ENCODE results near the gene C8G.

C8G gene

GRCh38 chr9:136920069-136920468 is 25.0 kb upstream of the C8G start:
- DNase-seq (ENCODE audit: extremely low read depth in 1 of 2, low read depth in 1 of 2), result no peak

- DNase-seq (ENCODE audit: extremely low read depth in 1 of 2, low read depth in 1 of 2), result no peak
Measured at GRCh38 chr9:136920734-136921231, 24.3 kb upstream of the C8G start.

GRCh38 chr9:136921307-136921706 is 23.7 kb upstream of the C8G start:
- no peak for DNase-seq (ENCODE audit: extremely low read depth in 1 of 2, low read depth in 1 of 2)

- DNase-seq (ENCODE audit: extremely low read depth in 1 of 2, low read depth in 1 of 2), result no peak
Measured at GRCh38 chr9:136921718-136922117, 23.3 kb upstream of the C8G start.

- no peak for DNase-seq (ENCODE audit: extremely low read depth in 1 of 2, low read depth in 1 of 2)
Measured at GRCh38 chr9:136922540-136922939, 22.5 kb upstream of the C8G start.

- DNase-seq (ENCODE audit: extremely low read depth in 1 of 2, low read depth in 1 of 2), result no peak
Measured at GRCh38 chr9:136923881-136924280, 21.2 kb upstream of the C8G start.

GRCh38 chr9:136925414-136926153 is 19.5 kb upstream of the C8G start:
- DNase-seq (ENCODE audit: extremely low read depth in 1 of 2, low read depth in 1 of 2), result no peak

- DNase-seq (ENCODE audit: extremely low read depth in 1 of 2, low read depth in 1 of 2), result no peak
Measured at GRCh38 chr9:136926154-136926704, 18.8 kb upstream of the C8G start.

GRCh38 chr9:136926749-136927148 is 18.3 kb upstream of the C8G start:
- no peak for DNase-seq (ENCODE audit: extremely low read depth in 1 of 2, low read depth in 1 of 2)

GRCh38 chr9:136927343-136928271 is 17.4 kb upstream of the C8G start:
- no peak for DNase-seq (ENCODE audit: extremely low read depth in 1 of 2, low read depth in 1 of 2)

- no peak for DNase-seq (ENCODE audit: extremely low read depth in 1 of 2, low read depth in 1 of 2)
Measured at GRCh38 chr9:136928591-136928990, 16.5 kb upstream of the C8G start.

GRCh38 chr9:136930014-136930413 is 15.0 kb upstream of the C8G start:
- DNase-seq (ENCODE audit: extremely low read depth in 1 of 2, low read depth in 1 of 2), result no peak

GRCh38 chr9:136931611-136932130 is 13.4 kb upstream of the C8G start:
- DNase-seq (ENCODE audit: extremely low read depth in 1 of 2, low read depth in 1 of 2), result no peak

GRCh38 chr9:136934277-136934676 is 10.8 kb upstream of the C8G start:
- DNase-seq (ENCODE audit: extremely low read depth in 1 of 2, low read depth in 1 of 2), result no peak

GRCh38 chr9:136935651-136936050 is 9.4 kb upstream of the C8G start:
- DNase-seq (ENCODE audit: extremely low read depth in 1 of 2, low read depth in 1 of 2), result no peak

- DNase-seq (ENCODE audit: extremely low read depth in 1 of 2, low read depth in 1 of 2), result no peak
Measured at GRCh38 chr9:136936645-136937170, 8.3 kb upstream of the C8G start.

GRCh38 chr9:136937186-136938001 is 7.6 kb upstream of the C8G start:
- DNase-seq (ENCODE audit: extremely low read depth in 1 of 2, low read depth in 1 of 2), result no peak

- DNase-seq (ENCODE audit: extremely low read depth in 1 of 2, low read depth in 1 of 2), result no peak
Measured at GRCh38 chr9:136939431-136939995, 5.5 kb upstream of the C8G start.

GRCh38 chr9:136939996-136940525 is 5.0 kb upstream of the C8G start:
- DNase-seq (ENCODE audit: extremely low read depth in 1 of 2, low read depth in 1 of 2), result no peak
